GM12878 (cell line): ENCODE measurements around the gene SH2D7.

Experiments used
- CHD2 ChIP-seq: IDR thresholded peaks from 2 replicates; pipeline ENCODE4 v1.6.1; 2011; ENCODE audit warnings: low read depth, low read length, improper control_type of control experiment, borderline replicate concordance
- CREM ChIP-seq: IDR thresholded peaks from 2 replicates; pipeline ENCODE4 v1.6.1; 2014; ENCODE audit warnings: antibody characterized with exemption, low read depth
- CTCF ChIP-seq, 3 experiments: IDR thresholded peaks in 2 of 3; conservative IDR thresholded peaks in 1 of 3; 2 replicates each; pipeline ENCODE4 v1.5.1; 2011; ENCODE audit warnings: low read depth in 3 of 3, low read length in 3 of 3, mild to moderate bottlenecking in 3 of 3, control low read depth in 2 of 3, moderate library complexity in 2 of 3, inconsistent platforms in 1 of 3, mixed read lengths in 1 of 3; ENCODE audit not compliant: control insufficient read depth in 2 of 3, insufficient read depth in 1 of 3; ENCODE audit errors: extremely low read depth in 1 of 3
- DPF2 ChIP-seq: fragments of 450-650 bp; IDR thresholded peaks from 2 replicates; pipeline ENCODE4 v1.6.1; 2017; ENCODE audit warnings: mild to moderate bottlenecking
- E2F4 ChIP-seq: IDR thresholded peaks from 2 replicates; pipeline ENCODE4 v1.6.1; 2012; ENCODE audit warnings: low read depth, low read length, improper control_type of control experiment
- GABPA ChIP-seq: IDR thresholded peaks from 2 replicates; pipeline ENCODE4 v1.6.1; 2014; ENCODE audit warnings: antibody characterized with exemption, low read depth, mild to moderate bottlenecking, inconsistent platforms
- HDGF ChIP-seq: fragments of 450-650 bp; IDR thresholded peaks from 2 replicates; pipeline ENCODE4 v1.6.1; 2016; ENCODE audit warnings: antibody characterized with exemption
- MYC ChIP-seq: IDR thresholded peaks from 2 replicates; pipeline ENCODE4 v1.6.1; 2011; ENCODE audit warnings: mild to moderate bottlenecking, low read length, moderate library complexity, inconsistent platforms; ENCODE audit not compliant: insufficient read depth, insufficient replicate concordance, insufficient read length, severe bottlenecking
- NR2C2 ChIP-seq: IDR thresholded peaks from 2 replicates; pipeline ENCODE4 v1.6.1; 2011; ENCODE audit warnings: borderline replicate concordance, low read depth; ENCODE audit not compliant: control insufficient read depth, insufficient read length
- POLR2AphosphoS2 ChIP-seq: IDR thresholded peaks from 2 replicates; pipeline ENCODE4 v1.6.1; 2011; ENCODE audit warnings: low read depth, mild to moderate bottlenecking, low read length, improper control_type of control experiment, moderate library complexity
- RAD21 ChIP-seq: IDR thresholded peaks from 2 replicates; pipeline ENCODE4 v1.6.1; 2011; ENCODE audit warnings: mild to moderate bottlenecking, low read depth, low read length, moderate library complexity; ENCODE audit not compliant: insufficient read depth
- USF2 ChIP-seq: IDR thresholded peaks from 2 replicates; pipeline ENCODE4 v1.6.1; 2011; ENCODE audit warnings: low read depth, low read length, improper control_type of control experiment, borderline replicate concordance
- ZNF274 ChIP-seq: IDR thresholded peaks from one replicate; pipeline ENCODE4 v1.8.0; 2011; ENCODE audit not compliant: insufficient read length, insufficient read depth
- ZZZ3 ChIP-seq: IDR thresholded peaks from 2 replicates; pipeline ENCODE4 v1.6.1; 2011; ENCODE audit warnings: low read depth; ENCODE audit not compliant: control insufficient read depth, insufficient read length

GRCh38 chr15:78052545-78052944 lies 39.8 kb upstream of the SH2D7 start:
- TF ChIP-seq POLR2AphosphoS2 (no peak), CREM (no peak), NR2C2 (no peak), USF2 (no peak), GABPA (no peak), RAD21 (no peak), CTCF (IDR thresholded peaks at IDR 0.05 in 2 of 3, conservative IDR thresholded peaks at IDR 0.05 in 1 of 3; ENCODE audit: control insufficient read depth in 2 of 3, extremely low read depth in 1 of 3, insufficient read depth in 1 of 3, low read depth in 3 of 3, low read length in 3 of 3) (no peak), HDGF (no peak), E2F4 (no peak), MYC (no peak), DPF2 (no peak), ZNF274 (no peak), ZZZ3 (no peak), CHD2 (no peak)
